ENCODE measurements around the gene CDKN1A.
A peak's percentile ranks its signal among the peaks of the same experiment; 100 is the strongest.

GRCh38 chr6:36666826-36667591 is 11.5 kb upstream of the CDKN1A start:
- TF ChIP-seq CTCF (IDR thresholded peaks at IDR 0.05 in 4 of 5, conservative IDR thresholded peaks at IDR 0.05 in 1 of 5) (no peak), POLR2A (IDR thresholded peaks at IDR 0.05) (peak in 1 of 2 donors; percentile 22)
